Activated T-cell treated with anti-CD3 and anti-CD28 coated beads, Interleukin-2, amount 50 U/mL, for 48 hours (primary cell): ENCODE data around the gene CLDN22.

Experiments
- DNase-seq, 2 experiments: peaks; one replicate each; pipeline ENCODE4 v3.0.0-alpha.2; 2020

CLDN22 gene

GRCh38 chr4:183318656-183319055 is 1.4 kb downstream of the CLDN22 start:
- DNase-seq = no peak

GRCh38 chr4:183314806-183315205 is 5.3 kb downstream of the CLDN22 start:
- no peak for DNase-seq

GRCh38 chr4:183314336-183314735 is 5.7 kb downstream of the CLDN22 start:
- DNase-seq = no peak

- no peak for DNase-seq
These were observed 7.2 kb downstream of the CLDN22 start for GRCh38 chr4:183312841-183313240.

GRCh38 chr4:183306811-183307210 is 13.3 kb downstream of the CLDN22 start:
- no peak for DNase-seq

GRCh38 chr4:183304538-183304937 is 15.5 kb downstream of the CLDN22 start:
- DNase-seq = no peak

- no peak for DNase-seq
These were observed 16.0 kb downstream of the CLDN22 start for GRCh38 chr4:183304067-183304466.

- no peak for DNase-seq
These were observed 16.8 kb downstream of the CLDN22 start for GRCh38 chr4:183303301-183303700.

- DNase-seq = no peak
These were observed 19.4 kb downstream of the CLDN22 start for GRCh38 chr4:183300655-183301054.

GRCh38 chr4:183300070-183300469 is 20.0 kb downstream of the CLDN22 start:
- no peak for DNase-seq

- DNase-seq = no peak
These were observed 20.6 kb downstream of the CLDN22 start for GRCh38 chr4:183299464-183299863.

GRCh38 chr4:183297675-183298074 is 22.4 kb downstream of the CLDN22 start:
- DNase-seq = no peak

- no peak for DNase-seq
These were observed 24.4 kb downstream of the CLDN22 start for GRCh38 chr4:183295711-183296110.

- no peak for DNase-seq
These were observed 29.0 kb downstream of the CLDN22 start for GRCh38 chr4:183291070-183291469.

GRCh38 chr4:183289688-183290087 is 30.4 kb downstream of the CLDN22 start:
- DNase-seq = peak in 1 of 2 experiments; percentile 22

- no peak for DNase-seq
These were observed 31.1 kb downstream of the CLDN22 start for GRCh38 chr4:183288955-183289354.

- no peak for DNase-seq
These were observed 32.4 kb downstream of the CLDN22 start for GRCh38 chr4:183287677-183288076.

GRCh38 chr4:183287309-183287659 is 32.8 kb downstream of the CLDN22 start:
- no peak for DNase-seq

- DNase-seq = no peak
These were observed 33.3 kb downstream of the CLDN22 start for GRCh38 chr4:183286590-183287308.

- DNase-seq = no peak
These were observed 34.2 kb downstream of the CLDN22 start for GRCh38 chr4:183285886-183286285.

- no peak for DNase-seq
These were observed 35.1 kb downstream of the CLDN22 start for GRCh38 chr4:183284965-183285364.

GRCh38 chr4:183284258-183284785 is 35.8 kb downstream of the CLDN22 start:
- no peak for DNase-seq

GRCh38 chr4:183276106-183276505 is 44.0 kb downstream of the CLDN22 start:
- DNase-seq = no peak

GRCh38 chr4:183272384-183272783 is 47.7 kb downstream of the CLDN22 start:
- DNase-seq = no peak

- DNase-seq = no peak
These were observed 51.5 kb downstream of the CLDN22 start for GRCh38 chr4:183268556-183268955.
